H9 (cell line): Measurements from ENCODE around the gene TSTD2. TPM values are rescaled to one million over a fixed set of nuclear protein-coding genes. Genes with fewer than 3 reads are reported as not detected.
A peak's percentile ranks its signal among the peaks of the same experiment; 100 is the strongest.

Experiments
- DNase-seq: peaks from one replicate; pipeline ENCODE4 v3.0.0-alpha.2; 2017
- H2AFZ ChIP-seq: one replicate; pipeline ENCODE4 v1.6.1; 2013; ENCODE audit warnings: mild to moderate bottlenecking, low read length, control low read depth, moderate library complexity
- H2AK5ac ChIP-seq: 2 replicates; pipeline ENCODE4 v1.6.1; 2013; ENCODE audit warnings: low read length, control low read depth, mixed read lengths; ENCODE audit not compliant: insufficient read length
- H2BK120ac ChIP-seq: one replicate; pipeline ENCODE4 v1.6.1; 2013; ENCODE audit warnings: low read depth, mild to moderate bottlenecking, low read length, control low read depth, inconsistent platforms; ENCODE audit not compliant: poor library complexity, severe bottlenecking
- H2BK12ac ChIP-seq: 2 replicates; pipeline ENCODE4 v1.6.1; 2013; ENCODE audit warnings: low read length, control low read depth, mixed read lengths, low read depth; ENCODE audit not compliant: insufficient read length
- H2BK15ac ChIP-seq: 2 replicates; pipeline ENCODE4 v1.6.1; 2013; ENCODE audit warnings: low read depth, low read length, control low read depth
- H2BK20ac ChIP-seq: one replicate; pipeline ENCODE4 v1.6.1; 2013; ENCODE audit warnings: low read depth, mild to moderate bottlenecking, low read length, control low read depth, inconsistent platforms; ENCODE audit not compliant: poor library complexity, severe bottlenecking
- H2BK5ac ChIP-seq: 2 replicates; pipeline ENCODE4 v1.6.1; 2013; ENCODE audit warnings: low read length, control low read depth, mixed read lengths; ENCODE audit not compliant: insufficient read length
- H3K14ac ChIP-seq: 2 replicates; pipeline ENCODE4 v1.6.1; 2013; ENCODE audit warnings: low read length, control low read depth; ENCODE audit not compliant: insufficient read depth
- H3K18ac ChIP-seq: 2 replicates; pipeline ENCODE4 v1.6.1; 2013; ENCODE audit warnings: low read depth, mild to moderate bottlenecking, mixed read lengths, low read length, control low read depth; ENCODE audit not compliant: insufficient read length
- H3K23ac ChIP-seq: 2 replicates; pipeline ENCODE4 v1.6.1; 2013; ENCODE audit warnings: low read length, control low read depth, mixed read lengths, low read depth; ENCODE audit not compliant: insufficient read length
- H3K23me2 ChIP-seq: 2 replicates; pipeline ENCODE4 v1.6.1; 2013; ENCODE audit warnings: low read depth, mild to moderate bottlenecking, mixed read lengths, low read length, control low read depth; ENCODE audit not compliant: insufficient read length, poor library complexity, severe bottlenecking
- H3K27ac ChIP-seq: 2 replicates; pipeline ENCODE4 v1.5.1; 2013; ENCODE audit warnings: low read length, control low read depth, mixed read lengths, low read depth; ENCODE audit not compliant: insufficient read length
- H3K27me3 ChIP-seq: 2 replicates; pipeline ENCODE4 v1.6.1; 2013; ENCODE audit warnings: low read length, control low read depth, inconsistent platforms; ENCODE audit not compliant: insufficient read depth
- H3K4ac ChIP-seq: 2 replicates; pipeline ENCODE4 v1.6.1; 2013; ENCODE audit warnings: low read depth, mild to moderate bottlenecking, control low read depth, inconsistent platforms, low read length, moderate library complexity
- H3K4me1 ChIP-seq: 2 replicates; pipeline ENCODE4 v1.6.1; 2013; ENCODE audit warnings: low read length, control low read depth, inconsistent platforms; ENCODE audit not compliant: insufficient read depth
- H3K4me2 ChIP-seq: 2 replicates; pipeline ENCODE4 v1.6.1; 2013; ENCODE audit warnings: low read length, control low read depth, mixed read lengths; ENCODE audit not compliant: insufficient read length, insufficient read depth
- H3K56ac ChIP-seq: 2 replicates; pipeline ENCODE4 v1.6.1; 2013; ENCODE audit warnings: low read depth, mild to moderate bottlenecking, mixed read lengths, low read length, control low read depth; ENCODE audit not compliant: insufficient read length
- H3K79me1 ChIP-seq: 2 replicates; pipeline ENCODE4 v1.6.1; 2013; ENCODE audit warnings: low read depth, mild to moderate bottlenecking, moderate library complexity, low read length, control low read depth, inconsistent platforms; ENCODE audit not compliant: insufficient read depth, poor library complexity, severe bottlenecking
- H3K79me2 ChIP-seq: 2 replicates; pipeline ENCODE4 v1.6.1; 2013; ENCODE audit warnings: low read length, control low read depth, inconsistent platforms; ENCODE audit not compliant: insufficient read depth
- H3K9ac ChIP-seq: 2 replicates; pipeline ENCODE4 v1.6.1; 2013; ENCODE audit warnings: low read length, control low read depth, mixed read lengths; ENCODE audit not compliant: insufficient read length; ENCODE audit errors: extremely low read depth
- H3K9me3 ChIP-seq: one replicate; pipeline ENCODE4 v1.6.1; 2013; ENCODE audit warnings: low read depth, low read length, inconsistent platforms; ENCODE audit not compliant: control insufficient read depth
- H3T11ph ChIP-seq: one replicate; pipeline ENCODE4 v1.6.1; 2013; ENCODE audit warnings: mild to moderate bottlenecking, low read length, control low read depth, inconsistent platforms
- H4K20me1 ChIP-seq: one replicate; pipeline ENCODE4 v1.6.1; 2013; ENCODE audit not compliant: control insufficient read depth, insufficient read length, insufficient read depth
- H4K5ac ChIP-seq: 2 replicates; pipeline ENCODE4 v1.6.1; 2013; ENCODE audit warnings: low read depth, mild to moderate bottlenecking, mixed read lengths, low read length, control low read depth; ENCODE audit not compliant: insufficient read length
- H4K8ac ChIP-seq: replicated peaks from 2 replicates; pipeline ENCODE4 v1.6.1; 2013; ENCODE audit warnings: low read length, control low read depth, mixed read lengths, low read depth; ENCODE audit not compliant: insufficient read length
- H4K91ac ChIP-seq: 2 replicates; pipeline ENCODE4 v1.6.1; 2013; ENCODE audit warnings: low read depth, mild to moderate bottlenecking, moderate library complexity, mixed read lengths, low read length, control low read depth; ENCODE audit not compliant: insufficient read length
- H3K27ac Mint-ChIP-seq, 3 experiments: 2 replicates in 2 of 3; 3 replicates in 1 of 3; pipeline ENCODE4 v1.8.0; 2020 to 2021; ENCODE audit warnings: mixed read lengths in 3 of 3, mild to moderate bottlenecking in 1 of 3, moderate library complexity in 1 of 3
- H3K27me3 Mint-ChIP-seq: 2 replicates; pipeline ENCODE4 v1.8.0; 2021; ENCODE audit warnings: low read depth, mild to moderate bottlenecking, moderate library complexity, mixed read lengths
- H3K36me3 Mint-ChIP-seq, 3 experiments: 2 replicates in 2 of 3; 3 replicates in 1 of 3; pipeline ENCODE4 v1.8.0; 2020 to 2021; ENCODE audit warnings: low read depth in 3 of 3, mixed read lengths in 3 of 3; ENCODE audit not compliant: insufficient read depth in 1 of 3
- H3K4me1 Mint-ChIP-seq, 2 experiments: 2 replicates each; pipeline ENCODE4 v1.8.0; 2020; ENCODE audit warnings: mixed read lengths in 2 of 2
- H3K4me3 Mint-ChIP-seq, 2 experiments: 2 replicates in 1 of 2; 3 replicates in 1 of 2; pipeline ENCODE4 v1.8.0; 2020 to 2021; ENCODE audit warnings: mild to moderate bottlenecking in 2 of 2, mixed read lengths in 2 of 2, moderate library complexity in 1 of 2
- H3K9me3 Mint-ChIP-seq, 2 experiments: 2 replicates in 1 of 2; 3 replicates in 1 of 2; pipeline ENCODE4 v1.8.0; 2020; ENCODE audit warnings: mild to moderate bottlenecking in 2 of 2, mixed read lengths in 2 of 2, moderate library complexity in 1 of 2
- WGBS: extraction: QIAGEN DNeasy Blood & Tissue Kit; methylation state at CpG from one replicate; pipeline ENCODE4 v1.1.7; 2013; ENCODE audit warnings: missing lambda C conversion rate, low lambda C conversion rate, mixed read lengths; ENCODE audit not compliant: insufficient read length; ENCODE audit errors: extremely low coverage; 5-methylcytosine and 5-hydroxymethylcytosine counted together
- total RNA-seq: library from RNA; stranded (reverse); gene quantifications from 2 replicates; pipeline ENCODE4 v1.2.1, GENCODE V29; 2021
- TF ChIP-seq, protein P1 (sequence below): fragments of 200-600 bp; sonication (generic); conservative IDR thresholded peaks from 3 replicates; pipeline ENCODE4 v1.8.0; 2021; ENCODE audit warnings: antibody characterized with exemption, mild to moderate bottlenecking

Gene TSTD2
- total RNA-seq, 1 experiment from 2014 or later: 23.5 TPM

DNA sequence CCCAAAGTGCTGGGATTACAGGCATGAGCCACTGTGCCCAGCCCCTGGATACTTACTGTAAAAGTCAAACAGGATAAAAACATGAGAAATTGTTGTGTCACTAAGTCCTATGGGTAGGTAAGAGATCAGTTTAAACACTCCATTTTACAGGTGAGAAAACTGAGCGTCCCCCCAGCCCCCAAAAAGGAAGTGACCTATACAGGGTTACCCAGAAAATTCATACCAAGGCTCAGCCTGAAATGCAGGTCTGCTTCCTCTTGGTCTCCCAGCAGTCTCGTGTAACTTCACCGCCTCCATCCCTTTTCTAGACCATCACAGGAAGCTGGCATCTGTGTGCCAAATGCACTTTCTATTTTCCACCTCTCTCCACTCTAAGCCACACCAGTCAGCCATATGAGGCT is 74.5 kb downstream of the TSTD2 start:
- TF ChIP-seq, protein P1, sequence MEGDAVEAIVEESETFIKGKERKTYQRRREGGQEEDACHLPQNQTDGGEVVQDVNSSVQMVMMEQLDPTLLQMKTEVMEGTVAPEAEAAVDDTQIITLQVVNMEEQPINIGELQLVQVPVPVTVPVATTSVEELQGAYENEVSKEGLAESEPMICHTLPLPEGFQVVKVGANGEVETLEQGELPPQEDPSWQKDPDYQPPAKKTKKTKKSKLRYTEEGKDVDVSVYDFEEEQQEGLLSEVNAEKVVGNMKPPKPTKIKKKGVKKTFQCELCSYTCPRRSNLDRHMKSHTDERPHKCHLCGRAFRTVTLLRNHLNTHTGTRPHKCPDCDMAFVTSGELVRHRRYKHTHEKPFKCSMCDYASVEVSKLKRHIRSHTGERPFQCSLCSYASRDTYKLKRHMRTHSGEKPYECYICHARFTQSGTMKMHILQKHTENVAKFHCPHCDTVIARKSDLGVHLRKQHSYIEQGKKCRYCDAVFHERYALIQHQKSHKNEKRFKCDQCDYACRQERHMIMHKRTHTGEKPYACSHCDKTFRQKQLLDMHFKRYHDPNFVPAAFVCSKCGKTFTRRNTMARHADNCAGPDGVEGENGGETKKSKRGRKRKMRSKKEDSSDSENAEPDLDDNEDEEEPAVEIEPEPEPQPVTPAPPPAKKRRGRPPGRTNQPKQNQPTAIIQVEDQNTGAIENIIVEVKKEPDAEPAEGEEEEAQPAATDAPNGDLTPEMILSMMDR: no peak
- no peak overlapping the region for H2BK5ac ChIP-seq
- H3K4me2 ChIP-seq: no peak overlapping the region
- Mint-ChIP-seq H3K9me3 (no peaks in the 10 kb centered on the region), H3K36me3 (no peaks in the 10 kb centered on the region), H3K4me3 (no peak overlapping the region), H3K27me3 (peaks cover 3% of the 10 kb centered on the region), H3K27ac (peak overlapping the region in 1 of 3 experiments; percentile 38; a peak in 1 of 7 replicates), H3K4me1 (peaks cover 26 to 34% of the 10 kb centered on the region in 2 experiments)
- no peak overlapping the region for H3K14ac ChIP-seq
- no peak overlapping the region for H4K91ac ChIP-seq
- no peak overlapping the region for H3K56ac ChIP-seq
- no peak overlapping the region for H2BK20ac ChIP-seq
- no peaks in the 10 kb centered on the region for H3K9me3 ChIP-seq
- H2AK5ac ChIP-seq: no peak overlapping the region
- no peak overlapping the region for H3K18ac ChIP-seq
- no peak overlapping the region for H2BK120ac ChIP-seq
- DNase-seq: no peak
- no peak overlapping the region for H2BK15ac ChIP-seq
- H3T11ph ChIP-seq: no peak overlapping the region
- no peaks in the 10 kb centered on the region for H3K23me2 ChIP-seq
- no peaks in the 10 kb centered on the region for H3K27me3 ChIP-seq
- no peak overlapping the region for H3K23ac ChIP-seq
- 0 out of 2 replicates have a peak, but pooled peaks cover 7% of the 10 kb centered on the region for H3K4me1 ChIP-seq
- H2AFZ ChIP-seq: no peak overlapping the region
- no peak overlapping the region for H3K27ac ChIP-seq
- H4K5ac ChIP-seq: no peak overlapping the region
- H2BK12ac ChIP-seq: no peak overlapping the region
- no peaks in the 10 kb centered on the region for H3K79me1 ChIP-seq
- H3K79me2 ChIP-seq: no peaks in the 10 kb centered on the region
- H3K4ac ChIP-seq: no peak overlapping the region
- H4K20me1 ChIP-seq: no peaks in the 10 kb centered on the region
- WGBS: no CpG with 5 or more reads among the region's 3 CpGs
- no peak overlapping the region for H4K8ac ChIP-seq
- H3K9ac ChIP-seq: no peak overlapping the region
